ENCODE data around the gene ASB2. TPM values are rescaled to one million over a fixed set of nuclear protein-coding genes. Genes with fewer than 3 reads are reported as not detected.
A peak's percentile ranks its signal among the peaks of the same experiment; 100 is the strongest.

The ASB2 gene
- total RNA-seq, 1 experiment from 2014 or later: 0.35 TPM

DNA sequence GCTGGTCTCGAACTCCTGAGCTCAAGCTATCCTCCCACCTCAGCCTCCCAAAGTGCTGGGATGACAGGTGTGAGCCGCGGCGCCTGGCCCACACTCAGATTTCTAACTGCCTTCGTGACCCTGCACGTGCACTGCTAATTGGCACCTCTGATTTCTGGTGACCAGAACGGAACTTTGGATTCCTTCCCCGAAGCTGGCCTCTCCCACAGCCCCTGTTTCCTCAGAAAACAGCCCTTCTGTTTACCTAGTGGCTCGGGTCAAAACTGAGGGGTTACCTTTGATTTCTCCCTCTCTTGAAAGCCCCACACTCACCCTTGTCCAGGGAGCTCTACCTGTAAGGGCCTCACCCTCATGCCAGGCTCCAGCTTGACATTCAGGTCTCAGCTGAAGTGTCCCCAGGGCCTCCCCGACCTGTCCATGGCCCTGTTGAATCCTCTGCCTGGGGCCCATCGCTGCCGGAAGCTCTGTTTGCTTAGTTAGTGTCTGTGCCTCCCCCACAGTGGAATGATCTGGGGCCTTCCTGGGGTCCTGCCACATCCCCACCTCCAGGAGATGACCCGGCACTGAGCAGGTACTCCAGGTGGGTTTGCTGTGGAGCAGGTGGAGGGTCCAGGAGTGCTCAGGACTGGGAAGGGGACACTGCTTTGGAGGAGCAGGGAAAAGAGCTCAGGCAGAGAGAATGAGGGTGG, 73.6 kb downstream of the ASB2 start:
- H3K27me3 Mint-ChIP-seq (ENCODE audit: low read depth): peaks cover 1% of the 10 kb centered on the region

More for the DNA sequence above, 73.6 kb downstream of the ASB2 start:
- TF ChIP-seq, protein P1, sequence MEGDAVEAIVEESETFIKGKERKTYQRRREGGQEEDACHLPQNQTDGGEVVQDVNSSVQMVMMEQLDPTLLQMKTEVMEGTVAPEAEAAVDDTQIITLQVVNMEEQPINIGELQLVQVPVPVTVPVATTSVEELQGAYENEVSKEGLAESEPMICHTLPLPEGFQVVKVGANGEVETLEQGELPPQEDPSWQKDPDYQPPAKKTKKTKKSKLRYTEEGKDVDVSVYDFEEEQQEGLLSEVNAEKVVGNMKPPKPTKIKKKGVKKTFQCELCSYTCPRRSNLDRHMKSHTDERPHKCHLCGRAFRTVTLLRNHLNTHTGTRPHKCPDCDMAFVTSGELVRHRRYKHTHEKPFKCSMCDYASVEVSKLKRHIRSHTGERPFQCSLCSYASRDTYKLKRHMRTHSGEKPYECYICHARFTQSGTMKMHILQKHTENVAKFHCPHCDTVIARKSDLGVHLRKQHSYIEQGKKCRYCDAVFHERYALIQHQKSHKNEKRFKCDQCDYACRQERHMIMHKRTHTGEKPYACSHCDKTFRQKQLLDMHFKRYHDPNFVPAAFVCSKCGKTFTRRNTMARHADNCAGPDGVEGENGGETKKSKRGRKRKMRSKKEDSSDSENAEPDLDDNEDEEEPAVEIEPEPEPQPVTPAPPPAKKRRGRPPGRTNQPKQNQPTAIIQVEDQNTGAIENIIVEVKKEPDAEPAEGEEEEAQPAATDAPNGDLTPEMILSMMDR (conservative IDR thresholded peaks at IDR 0.05): no peak
- Mint-ChIP-seq H3K9me3 (no peaks in the 10 kb centered on the region), H3K27ac (peak overlapping the region in 1 of 3 experiments; percentile 23; a peak in 1 of 7 replicates), H3K36me3 (ENCODE audit: insufficient read depth in 1 of 3, low read depth in 3 of 3) (no peaks in the 10 kb centered on the region), H3K4me1 (peaks cover 14 to 17% of the 10 kb centered on the region in 2 experiments), H3K4me3 (no peak overlapping the region)
- Histone ChIP-seq H2BK120ac (ENCODE audit: low read depth, low read length, poor library complexity, severe bottlenecking) (no peak overlapping the region), H4K8ac (replicated peaks; ENCODE audit: insufficient read length, low read depth, low read length) (no peak overlapping the region), H3K4ac (ENCODE audit: low read depth, low read length) (no peak overlapping the region), H3K4me2 (ENCODE audit: insufficient read depth, insufficient read length, low read length) (no peak overlapping the region), H3K4me1 (ENCODE audit: insufficient read depth, low read length) (no peaks in the 10 kb centered on the region), H3K27me3 (ENCODE audit: insufficient read depth, low read length) (no peaks in the 10 kb centered on the region), H3K18ac (ENCODE audit: insufficient read length, low read depth, low read length) (no peak overlapping the region), H2BK12ac (ENCODE audit: insufficient read length, low read depth, low read length) (no peak overlapping the region), H3K23me2 (ENCODE audit: insufficient read length, low read depth, low read length, poor library complexity, severe bottlenecking) (no peaks in the 10 kb centered on the region), H3K23ac (ENCODE audit: insufficient read length, low read depth, low read length) (no peak overlapping the region), H2BK20ac (ENCODE audit: low read depth, low read length, poor library complexity, severe bottlenecking) (no peak overlapping the region), H3K79me2 (ENCODE audit: insufficient read depth, low read length) (no peaks in the 10 kb centered on the region), H2AFZ (ENCODE audit: low read length) (no peak overlapping the region), H3K9me3 (ENCODE audit: control insufficient read depth, low read depth, low read length) (no peaks in the 10 kb centered on the region), H4K20me1 (ENCODE audit: control insufficient read depth, insufficient read depth, insufficient read length) (no peaks in the 10 kb centered on the region), H3K14ac (ENCODE audit: insufficient read depth, low read length) (no peak overlapping the region), H2BK5ac (ENCODE audit: insufficient read length, low read length) (no peak overlapping the region), H3K56ac (ENCODE audit: insufficient read length, low read depth, low read length) (no peak overlapping the region), H2BK15ac (ENCODE audit: low read depth, low read length) (no peak overlapping the region), H3T11ph (ENCODE audit: low read length) (no peak overlapping the region), H3K27ac (ENCODE audit: insufficient read length, low read depth, low read length) (no peak overlapping the region), H2AK5ac (ENCODE audit: insufficient read length, low read length) (no peak overlapping the region), H4K91ac (ENCODE audit: insufficient read length, low read depth, low read length) (no peak overlapping the region), H3K9ac (ENCODE audit: extremely low read depth, insufficient read length, low read length) (no peak overlapping the region), H3K79me1 (ENCODE audit: insufficient read depth, low read depth, low read length, poor library complexity, severe bottlenecking) (no peaks in the 10 kb centered on the region), H4K5ac (ENCODE audit: insufficient read length, low read depth, low read length) (no peak overlapping the region)
- DNase-seq: no peak
- WGBS (ENCODE audit: extremely low coverage, insufficient read length, low lambda C conversion rate): no CpG with 5 or more reads among the region's 13 CpGs
